Measurements from ENCODE around the gene MMS19.

- TF ChIP-seq CTCF (IDR thresholded peaks at IDR 0.05) = peak in 5 of 7 experiments; percentile 11 to 28 (median 21)
- no peak for TF ChIP-seq POLR2A (IDR thresholded peaks at IDR 0.05)
Observed at GRCh38 chr10:97534746-97535367, 36.6 kb upstream of the MMS19 start.
